ENCODE data around the gene SMC1B.

Gene SMC1B

DNA sequence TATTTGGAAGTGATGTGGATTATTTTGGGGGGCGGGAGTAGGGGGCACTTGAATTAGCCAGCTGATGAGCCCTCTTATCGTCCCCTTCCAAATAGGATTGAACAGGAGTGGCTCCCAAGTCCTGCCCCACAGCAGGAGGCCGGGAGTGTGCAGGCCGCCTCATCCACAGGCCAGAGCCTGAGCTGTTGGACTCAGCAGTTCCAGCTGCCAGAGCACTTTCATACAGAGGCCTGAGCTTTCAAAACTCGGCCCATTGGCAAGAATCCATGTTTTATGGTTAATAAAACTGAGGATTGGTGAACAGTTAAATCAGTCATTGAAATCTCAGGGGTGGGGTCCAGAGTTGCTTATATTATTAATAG is 94.1 kb downstream of the SMC1B start:
- Mint-ChIP-seq H3K9me3 (no peaks in the 10 kb centered on the region), H3K4me1 (ENCODE audit: low read depth) (peaks cover 93% of the 10 kb centered on the region), H3K27ac (peak overlapping the region; percentile 98), H3K4me3 (peak overlapping the region; percentile 79), H3K36me3 (ENCODE audit: low read depth) (peaks cover 35% of the 10 kb centered on the region), H3K27me3 (no peaks in the 10 kb centered on the region)
- no peak for DNase-seq

DNA sequence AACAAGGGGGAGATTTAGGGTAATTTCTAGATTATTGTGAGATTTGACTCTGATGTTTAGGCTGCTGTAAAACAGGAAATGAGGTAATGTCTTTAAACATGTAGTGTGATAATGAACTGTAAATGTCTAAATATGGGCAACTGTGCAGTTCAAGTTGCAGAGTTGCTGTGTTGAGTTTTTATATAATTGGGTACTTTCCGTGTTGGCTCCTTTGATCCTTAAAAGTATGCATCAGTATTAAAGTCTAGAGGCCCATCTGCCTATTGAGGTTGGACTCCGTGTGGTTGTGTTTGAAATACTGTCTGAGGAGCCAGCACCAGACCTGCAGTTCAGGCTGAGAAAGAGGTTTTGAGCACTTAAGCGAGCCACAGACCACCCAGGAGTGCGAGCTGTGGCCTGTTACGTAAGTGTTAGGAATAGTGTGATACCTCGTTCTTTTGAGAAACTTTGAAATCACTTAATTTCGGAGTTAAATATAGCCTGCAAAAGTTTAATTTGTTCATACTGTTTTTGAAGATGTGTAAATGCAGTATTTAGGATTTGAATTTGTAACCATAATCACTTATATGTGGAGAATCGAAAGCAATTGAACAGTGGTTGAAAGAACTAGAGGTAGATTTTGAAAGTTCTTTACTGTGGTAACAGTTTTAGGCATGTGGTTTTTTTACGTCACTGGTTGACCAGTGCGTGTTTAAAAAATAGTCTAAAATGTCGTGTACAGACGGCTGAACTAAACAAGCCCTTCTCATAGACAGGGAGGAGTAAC is 94.7 kb downstream of the SMC1B start:
- Mint-ChIP-seq H3K27ac (peak overlapping the region; percentile 98), H3K36me3 (ENCODE audit: low read depth) (peaks cover 33% of the 10 kb centered on the region), H3K27me3 (no peaks in the 10 kb centered on the region), H3K9me3 (no peaks in the 10 kb centered on the region), H3K4me3 (peak overlapping the region; percentile 79), H3K4me1 (ENCODE audit: low read depth) (peaks cover 93% of the 10 kb centered on the region)
- peak; percentile 56 for DNase-seq

DNA sequence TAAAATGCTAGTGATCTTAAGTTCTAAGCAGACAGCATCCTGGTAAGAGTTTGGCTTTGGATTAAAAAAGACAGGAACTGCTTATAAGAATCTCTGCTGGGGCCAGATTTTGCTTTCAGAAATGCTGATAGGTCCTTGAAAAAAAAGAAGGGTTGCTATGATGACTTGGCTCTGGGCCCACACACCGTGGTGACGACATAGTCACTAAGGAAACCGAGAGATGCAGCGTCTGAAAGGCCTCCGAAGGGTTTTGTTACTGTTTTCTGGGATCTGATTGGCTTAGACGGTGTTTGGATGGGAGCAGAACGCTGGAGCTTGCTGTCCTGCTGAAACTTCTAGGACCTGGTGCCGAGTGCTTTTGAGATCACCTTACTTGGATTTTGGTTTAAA is 95.2 kb downstream of the SMC1B start:
- Mint-ChIP-seq H3K4me3 (peak overlapping the region; percentile 79), H3K4me1 (ENCODE audit: low read depth) (peaks cover 91% of the 10 kb centered on the region)

DNA sequence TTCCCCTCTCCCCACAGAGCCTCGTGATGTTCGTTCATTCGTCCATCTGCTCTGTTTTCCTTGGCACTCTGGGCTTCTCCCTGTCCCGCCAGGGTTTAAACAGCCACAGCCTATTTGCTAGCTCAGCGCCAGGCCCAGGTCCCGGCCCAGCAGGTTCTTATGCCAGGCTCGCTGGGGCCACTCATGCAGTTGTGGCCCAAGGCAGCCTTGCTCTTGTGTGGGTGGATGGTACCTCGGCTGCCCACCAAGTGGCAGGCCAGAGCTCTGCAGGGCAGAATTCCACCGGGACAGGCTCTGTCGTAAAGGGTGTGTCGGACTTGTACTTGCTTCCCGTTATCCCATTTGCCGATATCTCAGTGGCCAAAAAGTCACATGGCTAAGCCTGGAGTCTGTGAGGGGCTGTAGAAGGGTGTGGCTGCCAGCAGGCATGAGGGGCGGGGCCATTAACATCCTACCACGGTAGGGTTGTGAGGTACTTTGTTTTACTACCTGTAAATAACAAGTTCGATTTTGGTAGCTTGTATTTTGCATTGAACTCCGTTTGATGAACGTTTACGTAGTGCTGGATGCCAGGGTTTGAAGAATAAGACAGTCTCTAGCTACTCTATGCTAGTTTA is 95.7 kb downstream of the SMC1B start:
- H3K36me3 Mint-ChIP-seq (ENCODE audit: low read depth) = peaks cover 28% of the 10 kb centered on the region
- DNase-seq = no peak
- peak overlapping the region; percentile 79 for H3K4me3 Mint-ChIP-seq
- H3K9me3 Mint-ChIP-seq = no peaks in the 10 kb centered on the region
- no peaks in the 10 kb centered on the region for H3K27me3 Mint-ChIP-seq
- H3K4me1 Mint-ChIP-seq (ENCODE audit: low read depth) = peaks cover 94% of the 10 kb centered on the region
- H3K27ac Mint-ChIP-seq = peak overlapping the region; percentile 98

More for the DNA sequence above, 95.2 kb downstream of the SMC1B start:
- Mint-ChIP-seq H3K27me3 (no peaks in the 10 kb centered on the region), H3K27ac (peak overlapping the region; percentile 98), H3K36me3 (ENCODE audit: low read depth) (peaks cover 29% of the 10 kb centered on the region), H3K9me3 (no peaks in the 10 kb centered on the region)
- DNase-seq = peak; percentile 85

DNA sequence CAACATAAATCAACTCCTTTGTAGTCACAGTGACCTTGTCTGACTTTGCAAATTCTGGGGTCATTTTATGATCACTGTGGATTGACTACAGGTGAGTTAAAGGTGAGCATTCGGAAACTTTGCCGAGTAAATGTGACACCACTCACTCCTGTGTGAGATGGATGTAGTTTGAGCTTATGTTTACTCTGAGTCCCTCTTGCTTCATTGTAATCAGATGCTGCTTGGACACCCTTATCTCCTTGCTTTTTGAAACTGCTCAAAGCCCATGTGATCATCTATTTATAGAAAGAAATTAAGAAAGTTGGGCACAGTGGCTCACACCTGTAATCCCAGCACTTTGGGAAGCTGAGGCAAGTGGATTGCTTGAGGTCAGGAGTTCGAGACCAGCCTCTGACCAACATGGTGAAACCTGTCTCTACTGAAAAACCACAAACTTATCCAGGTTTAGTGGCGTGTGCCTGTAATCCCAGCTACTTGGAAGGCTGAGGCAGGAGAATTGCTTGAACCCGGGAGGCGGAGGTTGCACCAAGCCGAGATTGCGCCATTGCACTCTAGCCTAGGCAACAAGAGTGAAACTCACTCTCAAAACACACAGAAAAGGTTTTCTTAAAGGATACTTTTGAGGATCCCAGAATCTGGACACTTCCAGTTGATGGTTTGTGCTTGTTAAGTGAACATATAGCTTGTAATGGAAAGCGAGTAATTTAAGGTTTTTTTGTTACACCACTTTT is 96.4 kb downstream of the SMC1B start:
- peaks cover 28% of the 10 kb centered on the region for H3K36me3 Mint-ChIP-seq (ENCODE audit: low read depth)
- peak overlapping the region; percentile 98 for H3K27ac Mint-ChIP-seq
- H3K4me1 Mint-ChIP-seq (ENCODE audit: low read depth) = peaks cover 94% of the 10 kb centered on the region
- no peaks in the 10 kb centered on the region for H3K9me3 Mint-ChIP-seq
- H3K4me3 Mint-ChIP-seq = no peak overlapping the region
- no peaks in the 10 kb centered on the region for H3K27me3 Mint-ChIP-seq
- DNase-seq = no peak

DNA sequence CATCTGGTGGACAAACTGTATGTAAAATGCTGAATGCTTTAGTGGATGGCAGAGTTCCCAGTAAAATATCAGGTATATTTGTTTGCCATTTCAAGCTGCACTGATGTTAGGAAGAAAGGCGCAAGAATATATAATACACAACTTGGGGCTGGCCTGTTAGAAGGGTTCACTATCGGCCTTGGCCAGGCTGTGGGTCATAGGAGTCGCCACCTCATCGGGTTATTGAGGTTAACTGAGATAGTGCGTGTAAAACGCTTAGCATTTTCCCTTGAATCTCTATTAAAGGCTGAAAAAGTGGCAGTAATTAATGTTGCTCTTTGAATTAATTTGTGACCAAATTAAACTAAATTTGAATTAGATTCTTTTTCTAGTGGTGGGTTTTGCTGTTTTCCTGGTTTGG is 98.6 kb downstream of the SMC1B start:
- Mint-ChIP-seq H3K4me1 (ENCODE audit: low read depth) (peaks cover 90% of the 10 kb centered on the region), H3K27ac (peak overlapping the region; percentile 80), H3K4me3 (no peak overlapping the region), H3K36me3 (ENCODE audit: low read depth) (peaks cover 33% of the 10 kb centered on the region), H3K9me3 (no peaks in the 10 kb centered on the region), H3K27me3 (no peaks in the 10 kb centered on the region)
- DNase-seq = no peak

DNA sequence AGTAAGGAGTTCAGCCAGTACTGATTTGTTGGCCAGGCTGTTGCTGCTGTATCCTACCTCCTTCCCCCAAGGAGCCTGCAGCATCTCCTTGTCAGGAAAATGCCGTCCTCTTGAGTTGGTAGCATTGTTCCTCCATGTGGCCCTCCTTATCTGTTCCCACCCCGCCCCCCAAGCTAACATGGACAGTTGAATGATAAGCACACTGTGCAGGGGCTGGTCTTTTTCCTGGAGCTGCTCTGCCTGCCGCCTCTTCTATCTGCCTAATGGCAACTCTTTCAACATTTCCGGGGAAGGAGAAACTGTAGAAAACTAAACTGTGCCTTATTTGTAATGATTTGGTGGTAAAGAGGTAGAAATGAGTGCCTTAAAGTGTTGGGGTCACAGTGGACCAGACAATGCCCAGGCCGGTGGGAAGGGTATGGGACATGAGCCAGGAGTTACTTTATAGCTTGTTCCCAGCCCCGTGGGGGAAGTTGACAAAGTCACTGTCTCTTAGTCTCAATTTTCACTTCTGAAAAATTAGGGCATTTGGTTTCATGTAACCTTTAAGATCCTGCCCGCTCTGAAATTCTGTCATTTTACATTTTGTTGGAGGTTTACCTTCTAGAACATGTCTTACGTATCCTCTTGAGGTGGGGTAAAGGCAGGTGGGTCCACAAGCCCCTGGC is 99.2 kb downstream of the SMC1B start:
- Mint-ChIP-seq H3K27ac (peak overlapping the region; percentile 60), H3K4me3 (no peak overlapping the region), H3K36me3 (ENCODE audit: low read depth) (peaks cover 33% of the 10 kb centered on the region), H3K9me3 (no peaks in the 10 kb centered on the region), H3K4me1 (ENCODE audit: low read depth) (peaks cover 87% of the 10 kb centered on the region), H3K27me3 (no peaks in the 10 kb centered on the region)
- no peak for DNase-seq

DNA sequence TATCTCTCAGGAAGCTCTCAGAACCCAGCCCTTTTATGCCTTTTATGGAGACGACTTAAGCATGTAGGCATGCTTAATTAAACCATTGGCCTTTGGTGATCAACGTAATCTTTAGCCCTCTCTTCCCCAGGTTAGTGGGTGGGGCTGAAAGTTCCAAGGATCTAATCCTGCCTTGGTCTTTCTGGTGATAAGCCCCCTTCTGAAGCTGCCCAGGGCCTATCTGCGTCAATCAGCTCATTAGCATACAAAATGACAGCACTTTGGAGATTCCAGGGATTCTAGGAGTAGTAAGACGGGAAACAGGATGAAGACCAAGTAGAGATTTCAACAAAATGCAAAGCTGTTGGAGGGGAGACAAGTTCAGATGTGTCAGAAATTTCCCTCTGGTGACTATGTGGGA is 100.5 kb downstream of the SMC1B start:
- no peaks in the 10 kb centered on the region for H3K9me3 Mint-ChIP-seq
- no peak for DNase-seq
- peaks cover 33% of the 10 kb centered on the region for H3K36me3 Mint-ChIP-seq (ENCODE audit: low read depth)
- H3K4me3 Mint-ChIP-seq = no peak overlapping the region
- peak overlapping the region; percentile 23 for H3K27ac Mint-ChIP-seq
- peaks cover 82% of the 10 kb centered on the region for H3K4me1 Mint-ChIP-seq (ENCODE audit: low read depth)
- no peaks in the 10 kb centered on the region for H3K27me3 Mint-ChIP-seq

DNA sequence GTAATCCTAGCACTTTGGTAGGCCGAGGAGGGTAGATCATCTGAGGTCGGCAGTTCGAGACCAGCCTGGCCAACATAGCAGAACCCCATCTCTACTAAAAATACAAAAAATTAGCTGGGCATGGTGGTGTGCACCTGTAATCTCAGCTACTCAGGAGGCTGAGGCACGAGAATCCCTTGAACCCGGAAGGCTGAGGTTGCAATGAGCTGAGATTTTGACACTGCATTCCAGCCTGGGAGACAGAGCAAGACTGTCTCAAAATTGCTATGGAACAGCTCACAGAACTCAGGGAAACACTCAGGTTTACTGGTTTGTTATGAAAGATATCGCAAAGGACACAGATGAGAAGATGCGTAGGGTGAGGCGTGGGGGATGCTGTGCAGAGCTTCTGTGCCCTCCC is 101.0 kb downstream of the SMC1B start:
- H3K36me3 Mint-ChIP-seq (ENCODE audit: low read depth) = peaks cover 32% of the 10 kb centered on the region
- H3K4me1 Mint-ChIP-seq (ENCODE audit: low read depth) = peaks cover 77% of the 10 kb centered on the region
- H3K9me3 Mint-ChIP-seq = no peaks in the 10 kb centered on the region
- H3K27me3 Mint-ChIP-seq = no peaks in the 10 kb centered on the region
- H3K4me3 Mint-ChIP-seq = no peak overlapping the region
- no peak overlapping the region for H3K27ac Mint-ChIP-seq
- no peak for DNase-seq

DNA sequence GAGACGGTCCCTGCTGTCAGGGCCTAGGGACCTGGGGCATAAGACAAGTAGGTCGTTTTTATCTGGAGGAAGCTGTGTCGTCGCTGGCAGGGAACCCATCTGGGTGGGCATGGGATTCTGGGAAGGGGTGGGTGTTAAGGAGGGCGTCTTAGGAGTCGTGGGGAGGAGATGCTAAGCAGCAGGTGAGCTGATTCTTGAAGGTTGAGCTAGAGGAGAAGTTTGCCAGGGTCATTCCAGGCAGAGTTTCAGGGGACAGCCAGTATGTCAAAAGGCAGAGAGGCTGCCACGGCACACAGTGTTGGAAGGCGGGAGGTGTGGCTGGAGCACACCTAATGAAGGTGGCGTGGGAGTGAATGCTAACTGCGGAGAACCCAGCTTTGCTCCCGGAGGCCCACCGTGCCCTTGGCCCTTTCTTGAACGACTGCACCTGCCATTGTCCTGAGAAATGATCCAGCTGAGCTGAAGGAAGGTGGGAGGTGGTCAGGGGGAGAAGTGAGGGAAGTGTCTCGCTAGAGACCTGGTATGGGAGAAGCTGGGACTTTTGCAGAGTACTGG is 102.3 kb downstream of the SMC1B start:
- H3K4me1 Mint-ChIP-seq (ENCODE audit: low read depth) = peaks cover 64% of the 10 kb centered on the region
- peak overlapping the region; percentile 76 for H3K27ac Mint-ChIP-seq
- DNase-seq = no peak

DNA sequence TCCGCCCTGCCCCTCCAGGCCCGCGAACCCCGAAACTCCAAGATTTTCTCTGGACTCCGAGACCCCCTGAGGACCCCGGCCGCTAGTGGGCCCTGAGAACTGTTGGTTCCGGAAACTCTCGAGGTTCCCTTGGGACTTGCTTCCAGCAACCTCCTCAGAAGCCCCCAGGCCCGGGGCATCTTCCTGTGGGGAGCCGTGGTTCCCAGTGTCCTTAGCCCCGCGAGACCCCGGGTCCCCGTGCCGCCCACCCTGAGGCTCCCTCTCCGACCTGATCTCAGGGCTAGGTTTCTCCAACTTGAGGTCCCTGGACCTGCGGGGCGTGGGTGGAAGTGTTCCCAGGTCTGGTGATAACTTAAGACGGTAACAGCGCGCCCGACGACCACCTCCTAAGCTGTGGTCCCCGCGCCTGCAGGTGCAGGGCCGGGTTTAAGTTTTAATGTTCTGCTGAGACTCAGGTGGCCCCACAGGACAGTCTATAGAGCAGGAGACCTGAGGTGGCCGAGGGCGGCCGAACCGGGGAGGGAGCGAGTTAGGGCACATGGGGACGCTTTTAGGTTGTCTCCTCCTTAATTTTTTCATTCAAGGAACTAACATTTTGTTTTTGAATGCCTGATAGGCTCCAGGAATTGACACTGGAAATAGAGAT is 102.9 kb downstream of the SMC1B start:
- peaks cover 30% of the 10 kb centered on the region for H3K36me3 Mint-ChIP-seq (ENCODE audit: low read depth)
- H3K27me3 Mint-ChIP-seq = no peaks in the 10 kb centered on the region
- peaks cover 58% of the 10 kb centered on the region for H3K4me1 Mint-ChIP-seq (ENCODE audit: low read depth)
- no peaks in the 10 kb centered on the region for H3K9me3 Mint-ChIP-seq
- peak overlapping the region; percentile 76 for H3K27ac Mint-ChIP-seq
- peak; percentile 57 for DNase-seq
- peak overlapping the region; percentile 90 for H3K4me3 Mint-ChIP-seq

More for the DNA sequence above, 102.3 kb downstream of the SMC1B start:
- no peaks in the 10 kb centered on the region for H3K27me3 Mint-ChIP-seq
- peaks cover 30% of the 10 kb centered on the region for H3K36me3 Mint-ChIP-seq (ENCODE audit: low read depth)
- H3K4me3 Mint-ChIP-seq = peak overlapping the region; percentile 90
- H3K9me3 Mint-ChIP-seq = no peaks in the 10 kb centered on the region

DNA sequence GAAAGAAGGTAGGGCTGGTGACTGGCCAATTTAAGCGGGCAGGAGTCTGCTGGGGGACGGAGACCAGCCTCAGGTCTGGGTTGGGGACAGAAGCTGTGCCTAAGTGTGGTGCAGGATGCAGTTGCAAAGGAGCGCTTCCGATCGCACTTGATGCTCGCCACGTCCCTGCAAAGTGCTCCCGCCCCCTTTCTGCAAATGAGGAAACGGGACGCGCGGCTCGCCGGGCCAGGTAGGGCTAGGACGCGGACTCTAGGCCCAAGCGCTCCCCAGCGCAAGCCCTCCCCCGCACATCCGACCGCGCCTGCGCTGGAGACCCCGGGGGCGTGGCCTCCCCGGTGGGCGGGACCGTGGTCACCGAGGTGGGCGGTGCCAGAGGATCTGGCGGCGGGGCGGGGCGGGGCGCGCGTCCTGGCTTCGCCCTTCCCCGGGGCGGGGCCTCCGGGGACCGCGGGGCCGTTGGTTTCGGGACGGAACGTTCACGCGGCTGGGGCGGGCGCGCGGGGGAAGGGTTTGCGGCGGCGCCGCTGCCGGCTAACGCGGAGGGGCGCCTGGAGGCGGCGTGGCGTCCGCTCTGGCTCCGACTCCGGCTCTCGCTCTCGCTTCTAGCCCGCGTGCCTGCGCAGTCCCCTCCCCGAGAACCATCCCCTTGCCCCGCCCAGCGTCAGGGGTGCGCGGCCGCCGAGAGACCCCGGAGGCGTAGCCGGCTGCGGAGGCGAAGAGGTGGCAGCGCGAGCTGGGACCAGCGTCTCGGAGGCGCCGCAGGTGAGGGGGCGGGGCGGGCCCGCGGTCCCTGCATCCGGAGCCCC is 103.8 kb downstream of the SMC1B start, which contains the start of gene FAM118A:
TSS of gene FAM118A (plus strand) at position 513 of the 806 bp plus-strand sequence. CDS start 12,446 bp downstream, outside the sequence.
- H3K9me3 Mint-ChIP-seq = no peaks in the 10 kb centered on the region
- peaks cover 50% of the 10 kb centered on the region for H3K4me1 Mint-ChIP-seq (ENCODE audit: low read depth)
- peak within 1 kb of the TSS; percentile 96 for H3K27ac Mint-ChIP-seq
- peak within 1 kb of the TSS; percentile 90 for H3K4me3 Mint-ChIP-seq
- no peaks in the 10 kb centered on the region for H3K27me3 Mint-ChIP-seq
- peak; percentile 100 for DNase-seq
- peaks cover 30% of the 10 kb centered on the region for H3K36me3 Mint-ChIP-seq (ENCODE audit: low read depth)

DNA sequence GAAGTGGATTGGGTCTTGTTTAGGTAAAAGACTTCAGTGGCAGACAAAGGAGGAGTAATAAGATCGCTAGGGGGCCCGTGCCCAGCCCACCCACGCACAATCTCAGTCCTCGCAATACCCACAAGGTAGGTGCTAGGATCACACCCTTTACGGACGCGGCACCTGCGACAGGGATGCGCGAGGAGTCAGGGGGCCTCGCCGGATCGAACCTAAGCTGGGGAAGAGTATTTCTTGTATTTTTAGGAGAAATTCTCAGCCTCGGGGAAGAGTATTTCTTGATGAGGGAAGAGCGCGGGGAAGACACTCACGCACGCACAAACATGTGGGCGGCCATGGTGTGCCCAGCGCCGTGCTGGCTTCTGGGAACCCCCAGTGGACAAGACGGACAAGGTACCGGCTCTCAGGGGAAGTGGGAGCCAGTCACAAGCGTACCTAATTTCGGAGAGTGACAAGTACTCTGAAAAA is 104.4 kb downstream of the SMC1B start:
- H3K27ac Mint-ChIP-seq = peak overlapping the region; percentile 96
- no peak for DNase-seq
- H3K4me1 Mint-ChIP-seq (ENCODE audit: low read depth) = peaks cover 43% of the 10 kb centered on the region
- no peaks in the 10 kb centered on the region for H3K9me3 Mint-ChIP-seq
- peak overlapping the region; percentile 90 for H3K4me3 Mint-ChIP-seq
- no peaks in the 10 kb centered on the region for H3K27me3 Mint-ChIP-seq
- peaks cover 27% of the 10 kb centered on the region for H3K36me3 Mint-ChIP-seq (ENCODE audit: low read depth)
